Measurements from ENCODE around the gene EPYC.
A peak's percentile ranks its signal among the peaks of the same experiment; 100 is the strongest.
"Not testable (repeated sequence)": the region's sequence is repeated elsewhere in the genome, so short reads cannot be mapped to it uniquely, and the experiment has no call there.

Gene EPYC

GRCh38 chr12:90991952-90992465, 12.8 kb downstream of the EPYC start:
- DNase-seq (ENCODE audit: low read depth, low spot score): no peak

- no peak for DNase-seq (ENCODE audit: low read depth, low spot score)
Observed at GRCh38 chr12:90990611-90991010, 14.2 kb downstream of the EPYC start.

GRCh38 chr12:90989686-90990111, 15.1 kb downstream of the EPYC start:
- DNase-seq (ENCODE audit: low read depth, low spot score): no peak

- no peak for DNase-seq (ENCODE audit: low read depth, low spot score)
Observed at GRCh38 chr12:90987520-90987919, 17.3 kb downstream of the EPYC start.

- no peak for DNase-seq (ENCODE audit: low read depth, low spot score)
Observed at GRCh38 chr12:90987101-90987500, 17.7 kb downstream of the EPYC start.

- DNase-seq (ENCODE audit: low read depth, low spot score): not testable (repeated sequence)
Observed at GRCh38 chr12:90985331-90985730, 19.4 kb downstream of the EPYC start.

- DNase-seq (ENCODE audit: low read depth, low spot score): no peak
Observed at GRCh38 chr12:90984114-90984513, 20.7 kb downstream of the EPYC start.

GRCh38 chr12:90982170-90982569, 22.6 kb downstream of the EPYC start:
- DNase-seq (ENCODE audit: low read depth, low spot score): no peak

- no peak for DNase-seq (ENCODE audit: low read depth, low spot score)
Observed at GRCh38 chr12:90979951-90980350, 24.8 kb downstream of the EPYC start.

GRCh38 chr12:90979019-90979418, 25.8 kb downstream of the EPYC start:
- no peak for DNase-seq (ENCODE audit: low read depth, low spot score)

GRCh38 chr12:90978117-90978770, 26.5 kb downstream of the EPYC start:
- DNase-seq (ENCODE audit: low read depth, low spot score): peak; percentile 40

GRCh38 chr12:90977224-90977623, 27.5 kb downstream of the EPYC start:
- no peak for DNase-seq (ENCODE audit: low read depth, low spot score)

- no peak for DNase-seq (ENCODE audit: low read depth, low spot score)
Observed at GRCh38 chr12:90974286-90974685, 30.5 kb downstream of the EPYC start.

GRCh38 chr12:90972226-90972625, 32.5 kb downstream of the EPYC start:
- no peak for DNase-seq (ENCODE audit: low read depth, low spot score)

GRCh38 chr12:90970911-90971310, 33.9 kb downstream of the EPYC start:
- no peak for DNase-seq (ENCODE audit: low read depth, low spot score)

GRCh38 chr12:90970471-90970870, 34.3 kb downstream of the EPYC start:
- no peak for DNase-seq (ENCODE audit: low read depth, low spot score)

GRCh38 chr12:90969851-90970250, 34.9 kb downstream of the EPYC start:
- DNase-seq (ENCODE audit: low read depth, low spot score): no peak

- no peak for DNase-seq (ENCODE audit: low read depth, low spot score)
Observed at GRCh38 chr12:90969346-90969745, 35.4 kb downstream of the EPYC start.

- DNase-seq (ENCODE audit: low read depth, low spot score): no peak
Observed at GRCh38 chr12:90965204-90965603, 39.6 kb downstream of the EPYC start.

GRCh38 chr12:90964616-90965015, 40.2 kb downstream of the EPYC start:
- no peak for DNase-seq (ENCODE audit: low read depth, low spot score)

GRCh38 chr12:90963946-90964345, 40.8 kb downstream of the EPYC start:
- no peak for DNase-seq (ENCODE audit: low read depth, low spot score)

- DNase-seq (ENCODE audit: low read depth, low spot score): no peak
Observed at GRCh38 chr12:90961154-90961553, 43.6 kb downstream of the EPYC start.

GRCh38 chr12:90959538-90960139, 45.1 kb downstream of the EPYC start:
- DNase-seq (ENCODE audit: low read depth, low spot score): peak; percentile 41
